Measurements from ENCODE around the gene ZBTB2. TPM values are rescaled to one million over a fixed set of nuclear protein-coding genes. Genes with fewer than 3 reads are reported as not detected.

Gene ZBTB2
- total RNA-seq, 1 experiment from 2014 or later = 14.3 TPM

GRCh38 chr6:151436300-151436699 is 44.9 kb upstream of the ZBTB2 start (continued):
- no peak for TF ChIP-seq ARID4B (CRISPR knock-in tag; IDR thresholded peaks at IDR 0.05; ENCODE audit: borderline replicate concordance)
- no peak for TF ChIP-seq FOXK1 (CRISPR knock-in tag; IDR thresholded peaks at IDR 0.05)

GRCh38 chr6:151434369-151434768 is 43.0 kb upstream of the ZBTB2 start:
- no peak overlapping the region for H3K27ac Mint-ChIP-seq
- ATAC-seq = no peak
- H3K36me3 Mint-ChIP-seq = peaks cover 32% of the 10 kb centered on the region
- H3K4me1 Mint-ChIP-seq = no peaks in the 10 kb centered on the region
- DNase-seq (ENCODE audit: low spot score) = no peak
- ChIA-PET CTCF (no interaction called here), POLR2A (no interaction called here)
- H3K4me3 Mint-ChIP-seq = no peak overlapping the region
- no peaks in the 10 kb centered on the region for H3K27me3 Mint-ChIP-seq (ENCODE audit: low read depth)
- no peaks in the 10 kb centered on the region for H3K9me3 Mint-ChIP-seq
- TF ChIP-seq PREB (CRISPR knock-in tag; IDR thresholded peaks at IDR 0.05; ENCODE audit: borderline replicate concordance) (no peak), MAX (CRISPR knock-in tag; IDR thresholded peaks at IDR 0.05) (no peak), E2F1 (CRISPR knock-in tag; IDR thresholded peaks at IDR 0.05) (no peak), ZNF219 (CRISPR knock-in tag; IDR thresholded peaks at IDR 0.05; ENCODE audit: borderline replicate concordance) (no peak), ZBTB21 (CRISPR knock-in tag; IDR thresholded peaks at IDR 0.05; ENCODE audit: borderline replicate concordance) (no peak), ZNF232 (CRISPR knock-in tag; IDR thresholded peaks at IDR 0.05) (no peak), KAT7 (CRISPR knock-in tag; IDR thresholded peaks at IDR 0.05; ENCODE audit: borderline replicate concordance) (no peak), E2F5 (CRISPR knock-in tag; IDR thresholded peaks at IDR 0.05) (no peak)

GRCh38 chr6:151432651-151433050 is 41.3 kb upstream of the ZBTB2 start:
- H3K36me3 Mint-ChIP-seq = peaks cover 38% of the 10 kb centered on the region
- ChIA-PET POLR2A (no interaction called here), CTCF (no interaction called here)
- no peaks in the 10 kb centered on the region for H3K4me1 Mint-ChIP-seq
- no peak overlapping the region for H3K27ac Mint-ChIP-seq
- no peaks in the 10 kb centered on the region for H3K27me3 Mint-ChIP-seq (ENCODE audit: low read depth)
- ATAC-seq = no peak
- no peak overlapping the region for H3K4me3 Mint-ChIP-seq
- no peak for DNase-seq (ENCODE audit: low spot score)
- H3K9me3 Mint-ChIP-seq = no peaks in the 10 kb centered on the region
- TF ChIP-seq USF2 (CRISPR knock-in tag; IDR thresholded peaks at IDR 0.05) (no peak), ZNF396 (CRISPR knock-in tag; IDR thresholded peaks at IDR 0.05; ENCODE audit: borderline replicate concordance) (no peak), ZNF423 (CRISPR knock-in tag; IDR thresholded peaks at IDR 0.05) (no peak), OVOL2 (CRISPR knock-in tag; IDR thresholded peaks at IDR 0.05; ENCODE audit: borderline replicate concordance) (no peak), ELF4 (CRISPR knock-in tag; IDR thresholded peaks at IDR 0.05; ENCODE audit: low read depth) (no peak), ZNF532 (CRISPR knock-in tag; IDR thresholded peaks at IDR 0.05; ENCODE audit: borderline replicate concordance) (no peak), NR1H2 (CRISPR knock-in tag; IDR thresholded peaks at IDR 0.05) (no peak), SOX15 (CRISPR knock-in tag; IDR thresholded peaks at IDR 0.05) (no peak), FOXK1 (CRISPR knock-in tag; IDR thresholded peaks at IDR 0.05) (no peak), MLX (CRISPR knock-in tag; IDR thresholded peaks at IDR 0.05) (no peak)
